GM12878 (cell line): ENCODE measurements around the gene MAPK8. TPM values are rescaled to one million over a fixed set of nuclear protein-coding genes. Genes with fewer than 3 reads are reported as not detected.

ENCODE experiments used
- ATAC-seq: fragments of 200-7000 bp; cut with Tn5 transposase; 3 replicates; pipeline ENCODE4 v1.9.1; 2020; ENCODE audit warnings: mild to moderate bottlenecking, moderate library complexity
- BruUV-seq: library from RNA; stranded (reverse); fragments of 400-500 nt; replicated peaks from 2 replicates; lab custom pipeline; 2021; lab: Mats Ljungman, UMichigan
- CTCF ChIA-PET: fragments of 300-600 bp; sonication (Branson Sonifier 250); formaldehyde crosslinking; extraction: SDS; loops from one replicate; lab custom pipeline; 2021; ENCODE audit warnings: inconsistent platforms; lab: Yijun Ruan, JAX
- POLR2A ChIA-PET: fragments of 350-600 bp; formaldehyde crosslinking; extraction: SDS; loops from one replicate; lab custom pipeline; 2021; ENCODE audit warnings: inconsistent platforms; lab: Charles Lee
- RAD21 ChIA-PET: fragments of 300-600 bp; sonication (Branson Sonifier 250); formaldehyde crosslinking; loops from one replicate; lab custom pipeline; 2023; ENCODE audit warnings: antibody characterized with exemption; ENCODE audit not compliant: unreplicated experiment; lab: Charles Lee
- SMC1A ChIA-PET: fragments of 300-600 bp; sonication (Branson Sonifier 250); formaldehyde crosslinking; loops from one replicate; lab custom pipeline; 2023; ENCODE audit not compliant: unreplicated experiment, uncharacterized antibody; lab: Charles Lee
- DNase-seq: peaks from one replicate; pipeline ENCODE4 v3.0.0-alpha.2; 2011; ENCODE audit warnings: low read depth, low spot score
- FAIRE-seq: peaks from 3 replicates; lab custom pipeline; 2011; peaks lifted over from hg19 to GRCh38; lab: Jason Lieb, UNC
- H2AFZ ChIP-seq: 2 replicates; pipeline ENCODE4 v1.6.0; 2011; ENCODE audit warnings: low read depth, low read length, control low read depth; ENCODE audit not compliant: control insufficient read depth
- H3K27ac ChIP-seq: 2 replicates; pipeline ENCODE4 v1.5.1; 2011; ENCODE audit warnings: control low read depth; ENCODE audit not compliant: control insufficient read depth, insufficient read depth
- H3K27me3 ChIP-seq, 2 experiments: replicated peaks in 1 of 2; 2 replicates each; pipeline versions ENCODE4 v1.6.0 to v1.6.1; 2011; ENCODE audit warnings: low read length in 1 of 2; ENCODE audit not compliant: control insufficient read depth in 2 of 2, insufficient read depth in 2 of 2
- H3K36me3 ChIP-seq, 2 experiments: 2 replicates each; pipeline ENCODE4 v1.5.1; 2011; ENCODE audit warnings: low read length in 1 of 2; ENCODE audit not compliant: control insufficient read depth in 2 of 2, insufficient read depth in 2 of 2
- H3K4me1 ChIP-seq: 2 replicates; pipeline ENCODE4 v1.6.1; 2011; ENCODE audit warnings: mild to moderate bottlenecking, low read length, moderate library complexity, mixed read lengths; ENCODE audit not compliant: control insufficient read depth, insufficient read depth
- H3K4me2 ChIP-seq: 2 replicates; pipeline ENCODE4 v1.6.0; 2011; ENCODE audit warnings: control low read depth; ENCODE audit not compliant: control insufficient read depth, insufficient read depth
- H3K4me3 ChIP-seq: fragments of 200-600 bp; sonication (generic); 2 replicates; pipeline ENCODE4 v1.5.1; 2016
- H3K79me2 ChIP-seq: 2 replicates; pipeline ENCODE4 v1.6.0; 2011; ENCODE audit warnings: low read length; ENCODE audit not compliant: control insufficient read depth, insufficient read depth
- H3K9ac ChIP-seq: 2 replicates; pipeline ENCODE4 v1.8.0; 2011; ENCODE audit warnings: low read length, control low read depth, mixed read lengths; ENCODE audit not compliant: control insufficient read depth, insufficient read depth
- H3K9me3 ChIP-seq: replicated peaks from 3 replicates; pipeline ENCODE4 v1.5.1; 2011; ENCODE audit warnings: mild to moderate bottlenecking, low read length; ENCODE audit not compliant: control insufficient read depth, insufficient read depth
- H4K20me1 ChIP-seq: 2 replicates; pipeline ENCODE4 v1.6.0; 2011; ENCODE audit not compliant: control insufficient read depth, insufficient read depth
- CREB1 ChIP-seq: IDR thresholded peaks from 2 replicates; pipeline ENCODE4 v1.6.1; 2012; ENCODE audit warnings: low read depth, mild to moderate bottlenecking, inconsistent platforms
- FOXK2 ChIP-seq: fragments of 450-650 bp; IDR thresholded peaks from 2 replicates; pipeline ENCODE4 v1.6.1; 2017; ENCODE audit warnings: mild to moderate bottlenecking, moderate library complexity
- IRF3 ChIP-seq: fragments of 450-650 bp; IDR thresholded peaks from 2 replicates; pipeline ENCODE4 v1.6.1; 2014; ENCODE audit warnings: mild to moderate bottlenecking
- KDM1A ChIP-seq: fragments of 200-600 bp; sonication (generic); IDR thresholded peaks from 2 replicates; pipeline ENCODE4 v1.6.1; 2016; ENCODE audit warnings: borderline replicate concordance
- MEF2B ChIP-seq: fragments of 450-650 bp; IDR thresholded peaks from 2 replicates; pipeline ENCODE4 v1.6.1; 2018; ENCODE audit warnings: mild to moderate bottlenecking, moderate library complexity; ENCODE audit not compliant: partially characterized antibody, poor library complexity, severe bottlenecking
- MLLT1 ChIP-seq: fragments of 450-650 bp; IDR thresholded peaks from 2 replicates; pipeline ENCODE4 v1.6.1; 2016; ENCODE audit warnings: mild to moderate bottlenecking
- MYC ChIP-seq: IDR thresholded peaks from 2 replicates; pipeline ENCODE4 v1.6.1; 2011; ENCODE audit warnings: mild to moderate bottlenecking, low read length, moderate library complexity, inconsistent platforms; ENCODE audit not compliant: insufficient read depth, insufficient replicate concordance, insufficient read length, severe bottlenecking
- NR2C1 ChIP-seq: fragments of 450-650 bp; IDR thresholded peaks from 2 replicates; pipeline ENCODE4 v1.6.1; 2017; ENCODE audit warnings: antibody characterized with exemption, mild to moderate bottlenecking, moderate library complexity
- RCOR1 ChIP-seq: conservative IDR thresholded peaks from 2 replicates; pipeline ENCODE4 v1.6.1; 2012; ENCODE audit warnings: low read depth, low read length, improper control_type of control experiment
- SMAD1 ChIP-seq: fragments of 450-650 bp; IDR thresholded peaks from 2 replicates; pipeline ENCODE4 v1.6.1; 2018; ENCODE audit warnings: mild to moderate bottlenecking, low read depth; ENCODE audit not compliant: partially characterized antibody
- SPI1 ChIP-seq: IDR thresholded peaks from 2 replicates; pipeline ENCODE4 v1.6.1; 2011; ENCODE audit warnings: low read depth, mild to moderate bottlenecking, low read length, moderate library complexity, borderline replicate concordance; ENCODE audit not compliant: insufficient read depth
- WRNIP1 ChIP-seq: IDR thresholded peaks from 2 replicates; pipeline ENCODE4 v1.6.1; 2011; ENCODE audit warnings: low read depth, low read length, improper control_type of control experiment, borderline replicate concordance
- YY1 ChIP-seq: IDR thresholded peaks from 2 replicates; pipeline ENCODE4 v1.6.1; 2011; ENCODE audit warnings: low read depth, mild to moderate bottlenecking, low read length
- WGBS: methylation state at CpG from one replicate; pipeline ENCODE4 v1.1.6; 2016; ENCODE audit warnings: low lambda C conversion rate; ENCODE audit not compliant: insufficient replicate concordance, insufficient coverage; ENCODE audit errors: missing lambda C conversion rate; 5-methylcytosine and 5-hydroxymethylcytosine counted together
- in situ Hi-C: fragments of 300-500 bp; cut with MboI; formaldehyde crosslinking; loops from 9 replicates; pipeline ENCODE4 v1.14.3; 2018; ENCODE audit warnings: mixed read lengths
- intact Hi-C: fragments of 100-400 bp; cut with micrococcal nuclease; formaldehyde crosslinking; loops from one replicate; pipeline ENCODE4 v1.14.2; 2022; ENCODE audit not compliant: unreplicated experiment
- polyA plus RNA-seq, 11 experiments: library from polyadenylated mRNA; depleted of rRNA in 4 of 11; unstranded in 6 of 11; stranded (reverse) in 5 of 11; fragments of >200 nt; fragmentation: Nextera tagmentation in 4 of 11; fragmentation: Illumina TruSeq in 1 of 11; extraction: Ambion mirVana in 4 of 11; extraction: Trizol in 1 of 11; gene quantifications; 1 replicate in 1 of 11; 2 replicates in 10 of 11; pipeline versions ENCODE4 v1.2.1 to v1.2.3, GENCODE V29; 2011 to 2016; ENCODE audit warnings: inconsistent platforms in 2 of 11, missing spikeins in 2 of 11, low read depth in 1 of 11
- total RNA-seq, 4 experiments: library from RNA; depleted of rRNA in 3 of 4; stranded (reverse); fragments of >200 nt in 3 of 4; fragmentation: Illumina TruSeq in 1 of 4; extraction: Trizol in 1 of 4; gene quantifications; 2 replicates each; pipeline versions ENCODE4 v1.2.1 to v1.2.3, GENCODE V29; 2013 to 2021
- TF ChIP-seq, protein P1 (sequence below): IDR thresholded peaks from 2 replicates; pipeline ENCODE4 v1.6.1; 2012; ENCODE audit warnings: improper control_type of control experiment, low read depth, low read length; ENCODE audit not compliant: insufficient replicate concordance

Gene MAPK8
- total and polyA plus RNA-seq, 10 of the 15 experiments (the other 5 are each of a cell fraction or from before 2014, with no cell fraction given), result 3.9 to 102 (median 40.0) TPM

DNA sequence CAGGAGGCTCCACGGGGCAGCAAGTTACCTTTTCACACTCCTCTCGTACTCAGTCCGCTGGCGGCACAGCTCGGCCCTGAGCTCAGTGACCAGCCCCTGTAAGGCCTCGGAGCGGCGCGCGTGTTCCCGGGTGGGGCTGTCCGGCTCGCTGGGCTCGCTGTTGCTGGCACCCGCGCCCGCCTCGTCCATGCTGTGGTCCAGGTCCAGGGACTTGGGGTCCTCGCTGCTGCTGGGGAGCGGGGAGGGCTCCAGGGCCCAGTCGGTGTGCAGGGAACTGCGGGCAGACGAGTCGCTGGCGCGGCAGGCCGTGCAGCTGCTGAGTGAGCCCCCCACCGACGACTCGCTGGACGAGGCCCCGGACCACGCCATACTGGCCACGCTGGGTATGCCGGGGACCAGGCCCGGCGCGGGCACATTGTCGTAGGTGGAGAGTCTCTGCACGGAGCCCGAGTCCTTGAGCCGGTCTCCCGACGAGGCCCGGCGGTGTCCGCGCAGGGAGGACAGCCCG lies 143.8 kb downstream of the MAPK8 start:
- 77% methylated on average over 42 of the region's 49 CpGs for WGBS
- intact Hi-C loops, result no loop called here
- in situ Hi-C loops, result no loop called here
- H3K27ac ChIP-seq, result no peak overlapping the region
- no TSS peak for BruUV-seq
- no peak overlapping the region for H2AFZ ChIP-seq
- no peaks in the 10 kb centered on the region for H3K9me3 ChIP-seq
- H3K4me3 ChIP-seq, result no peak overlapping the region
- CTCF ChIA-PET, result no interaction called here
- no peaks in the 10 kb centered on the region; a peak in 2 of 4 replicates for H3K27me3 ChIP-seq
- POLR2A ChIA-PET, result no interaction called here
- ATAC-seq, result no peak
- H3K9ac ChIP-seq, result no peak overlapping the region
- no peak for DNase-seq
- no peak overlapping the region for H3K4me2 ChIP-seq
- SMC1A ChIA-PET, result no interaction called here
- FAIRE-seq, result no peak
- no peaks in the 10 kb centered on the region for H3K79me2 ChIP-seq
- no peaks in the 10 kb centered on the region for H3K4me1 ChIP-seq
- no peaks in the 10 kb centered on the region for H4K20me1 ChIP-seq
- RAD21 ChIA-PET, result no interaction called here
- no peaks in the 10 kb centered on the region for H3K36me3 ChIP-seq
- TF ChIP-seq SMAD1 (no peak), KDM1A (no peak), NR2C1 (no peak), SPI1 (no peak), IRF3 (no peak), YY1 (no peak), MLLT1 (no peak), MYC (no peak), WRNIP1 (no peak), RCOR1 (no peak), MEF2B (no peak), CREB1 (no peak), FOXK2 (no peak)
- TF ChIP-seq, protein P1, sequence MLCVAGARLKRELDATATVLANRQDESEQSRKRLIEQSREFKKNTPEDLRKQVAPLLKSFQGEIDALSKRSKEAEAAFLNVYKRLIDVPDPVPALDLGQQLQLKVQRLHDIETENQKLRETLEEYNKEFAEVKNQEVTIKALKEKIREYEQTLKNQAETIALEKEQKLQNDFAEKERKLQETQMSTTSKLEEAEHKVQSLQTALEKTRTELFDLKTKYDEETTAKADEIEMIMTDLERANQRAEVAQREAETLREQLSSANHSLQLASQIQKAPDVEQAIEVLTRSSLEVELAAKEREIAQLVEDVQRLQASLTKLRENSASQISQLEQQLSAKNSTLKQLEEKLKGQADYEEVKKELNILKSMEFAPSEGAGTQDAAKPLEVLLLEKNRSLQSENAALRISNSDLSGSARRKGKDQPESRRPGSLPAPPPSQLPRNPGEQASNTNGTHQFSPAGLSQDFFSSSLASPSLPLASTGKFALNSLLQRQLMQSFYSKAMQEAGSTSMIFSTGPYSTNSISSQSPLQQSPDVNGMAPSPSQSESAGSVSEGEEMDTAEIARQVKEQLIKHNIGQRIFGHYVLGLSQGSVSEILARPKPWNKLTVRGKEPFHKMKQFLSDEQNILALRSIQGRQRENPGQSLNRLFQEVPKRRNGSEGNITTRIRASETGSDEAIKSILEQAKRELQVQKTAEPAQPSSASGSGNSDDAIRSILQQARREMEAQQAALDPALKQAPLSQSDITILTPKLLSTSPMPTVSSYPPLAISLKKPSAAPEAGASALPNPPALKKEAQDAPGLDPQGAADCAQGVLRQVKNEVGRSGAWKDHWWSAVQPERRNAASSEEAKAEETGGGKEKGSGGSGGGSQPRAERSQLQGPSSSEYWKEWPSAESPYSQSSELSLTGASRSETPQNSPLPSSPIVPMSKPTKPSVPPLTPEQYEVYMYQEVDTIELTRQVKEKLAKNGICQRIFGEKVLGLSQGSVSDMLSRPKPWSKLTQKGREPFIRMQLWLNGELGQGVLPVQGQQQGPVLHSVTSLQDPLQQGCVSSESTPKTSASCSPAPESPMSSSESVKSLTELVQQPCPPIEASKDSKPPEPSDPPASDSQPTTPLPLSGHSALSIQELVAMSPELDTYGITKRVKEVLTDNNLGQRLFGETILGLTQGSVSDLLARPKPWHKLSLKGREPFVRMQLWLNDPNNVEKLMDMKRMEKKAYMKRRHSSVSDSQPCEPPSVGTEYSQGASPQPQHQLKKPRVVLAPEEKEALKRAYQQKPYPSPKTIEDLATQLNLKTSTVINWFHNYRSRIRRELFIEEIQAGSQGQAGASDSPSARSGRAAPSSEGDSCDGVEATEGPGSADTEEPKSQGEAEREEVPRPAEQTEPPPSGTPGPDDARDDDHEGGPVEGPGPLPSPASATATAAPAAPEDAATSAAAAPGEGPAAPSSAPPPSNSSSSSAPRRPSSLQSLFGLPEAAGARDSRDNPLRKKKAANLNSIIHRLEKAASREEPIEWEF, result no peak
